Stimulated activated effector memory CD8-positive, alpha-beta T cell treated with anti-CD3 and anti-CD28 coated beads, Interleukin-12 subunit alpha, Interleukin-12 subunit beta, amount 100 ng/mL, for 72 hours (primary cell): ENCODE results near the gene FTSJ3.
"Not testable (repeated sequence)": the region's sequence is repeated elsewhere in the genome, so short reads cannot be mapped to it uniquely, and the experiment has no call there.

Experiments used
- ATAC-seq: fragments of 150-1000 bp; cut with Tn5 transposase; 2 replicates; pipeline ENCODE4 v1.10.0; 2021
- DNase-seq, 2 donors: peaks; one replicate each; pipeline ENCODE4 v3.0.0; 2021 to 2022; ENCODE audit warnings: low spot score in 2 of 2
- H3K27ac Mint-ChIP-seq: one replicate; pipeline ENCODE4 v1.8.0; 2022; ENCODE audit warnings: mild to moderate bottlenecking, mixed read lengths
- H3K36me3 Mint-ChIP-seq: one replicate; pipeline ENCODE4 v1.8.0; 2022; ENCODE audit warnings: mild to moderate bottlenecking, mixed read lengths
- H3K4me1 Mint-ChIP-seq: one replicate; pipeline ENCODE4 v1.8.0; 2022; ENCODE audit warnings: mixed read lengths
- H3K4me3 Mint-ChIP-seq: one replicate; pipeline ENCODE4 v1.8.0; 2022; ENCODE audit warnings: mild to moderate bottlenecking, mixed read lengths
- H3K9me3 Mint-ChIP-seq: one replicate; pipeline ENCODE4 v1.8.0; 2022; ENCODE audit warnings: mixed read lengths

FTSJ3 gene

DNA sequence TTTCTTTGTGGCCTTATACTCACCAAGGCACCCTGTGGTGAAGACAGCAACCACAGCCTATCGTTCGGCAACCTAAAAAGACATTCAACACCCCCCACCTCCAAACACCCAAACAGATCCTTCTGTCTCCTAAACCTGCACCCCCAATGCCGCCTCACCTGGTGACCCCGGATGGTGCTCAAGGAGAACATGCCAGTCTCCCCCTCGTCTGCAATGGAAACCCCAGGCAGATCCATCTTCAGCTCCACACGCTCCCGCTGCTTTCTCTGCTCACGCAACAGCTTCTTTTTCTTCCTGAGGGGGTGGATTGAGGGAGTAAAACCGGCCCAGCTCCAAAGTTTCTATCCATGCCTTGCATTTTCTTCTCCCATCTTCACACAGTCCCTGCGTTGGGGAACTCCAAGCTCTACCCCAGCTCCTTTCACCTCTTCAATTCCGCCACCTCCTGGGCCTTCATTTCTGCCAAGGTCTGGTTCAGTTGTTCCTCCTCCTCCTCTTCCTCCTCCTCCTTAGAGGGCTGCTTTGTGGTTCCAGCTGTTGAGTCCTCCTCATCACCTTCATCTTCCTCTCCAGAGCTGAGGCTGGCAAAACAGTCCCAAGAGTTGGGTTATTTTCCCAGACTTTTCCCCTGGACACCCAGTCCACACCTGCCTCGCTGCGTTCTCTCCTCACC, 3.7 kb downstream of the FTSJ3 start:
- Mint-ChIP-seq H3K9me3 (no peaks in the 10 kb centered on the region), H3K4me3 (no peak overlapping the region), H3K36me3 (peaks cover 99% of the 10 kb centered on the region), H3K4me1 (peaks cover 75% of the 10 kb centered on the region), H3K27ac (peak overlapping the region; percentile 81)
- DNase-seq (peak in 1 of 2 donors; percentile 50), ATAC-seq (no peak)

DNA sequence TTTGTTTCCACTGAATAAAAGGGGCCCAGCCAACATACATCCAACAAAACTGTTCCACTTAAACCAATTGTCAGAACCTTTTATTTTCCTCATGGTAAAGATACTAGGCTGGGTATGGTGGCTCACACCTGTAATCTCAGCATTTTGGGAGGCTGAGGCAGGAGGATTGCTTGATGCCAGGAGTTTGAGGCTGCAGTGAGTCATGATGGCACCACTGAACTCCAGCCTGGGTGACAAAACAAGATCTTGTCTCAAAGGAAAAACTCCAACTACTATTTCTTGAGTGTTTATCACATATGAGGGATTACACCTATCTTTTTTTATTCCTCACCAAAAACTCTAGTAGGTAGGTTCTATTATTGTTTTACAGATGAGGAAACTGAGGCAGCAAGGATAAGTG, 4.9 kb downstream of the FTSJ3 start:
- Mint-ChIP-seq H3K27ac (peak overlapping the region; percentile 77), H3K9me3 (no peaks in the 10 kb centered on the region), H3K36me3 (peaks cover 100% of the 10 kb centered on the region), H3K4me3 (no peak overlapping the region), H3K4me1 (peaks cover 66% of the 10 kb centered on the region)
- ATAC-seq (no peak), DNase-seq (no peak)

DNA sequence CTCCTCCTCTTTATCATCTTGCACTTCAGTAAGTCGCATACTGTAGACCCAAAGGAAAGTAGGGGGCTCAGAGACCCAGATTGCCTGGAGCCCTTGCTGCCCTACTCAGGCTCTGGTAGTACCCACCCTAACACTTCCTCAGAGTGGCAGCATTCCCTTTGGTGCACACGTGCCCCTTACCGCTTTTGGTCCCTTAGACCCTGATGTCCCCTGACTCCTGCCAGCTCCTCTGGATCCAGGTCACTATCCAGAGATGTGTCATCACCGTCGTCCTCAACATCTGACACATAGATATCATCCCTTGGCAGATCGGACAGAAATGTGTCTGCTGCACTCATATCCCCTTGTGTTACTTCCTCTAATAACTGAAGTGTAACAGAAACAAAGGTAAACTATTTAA, 5.7 kb downstream of the FTSJ3 start:
- H3K27ac Mint-ChIP-seq: peak overlapping the region; percentile 77
- DNase-seq (no peak), ATAC-seq (no peak)
- H3K4me3 Mint-ChIP-seq: no peak overlapping the region
- no peaks in the 10 kb centered on the region for H3K9me3 Mint-ChIP-seq
- peaks cover 59% of the 10 kb centered on the region for H3K4me1 Mint-ChIP-seq
- H3K36me3 Mint-ChIP-seq: peaks cover 100% of the 10 kb centered on the region

DNA sequence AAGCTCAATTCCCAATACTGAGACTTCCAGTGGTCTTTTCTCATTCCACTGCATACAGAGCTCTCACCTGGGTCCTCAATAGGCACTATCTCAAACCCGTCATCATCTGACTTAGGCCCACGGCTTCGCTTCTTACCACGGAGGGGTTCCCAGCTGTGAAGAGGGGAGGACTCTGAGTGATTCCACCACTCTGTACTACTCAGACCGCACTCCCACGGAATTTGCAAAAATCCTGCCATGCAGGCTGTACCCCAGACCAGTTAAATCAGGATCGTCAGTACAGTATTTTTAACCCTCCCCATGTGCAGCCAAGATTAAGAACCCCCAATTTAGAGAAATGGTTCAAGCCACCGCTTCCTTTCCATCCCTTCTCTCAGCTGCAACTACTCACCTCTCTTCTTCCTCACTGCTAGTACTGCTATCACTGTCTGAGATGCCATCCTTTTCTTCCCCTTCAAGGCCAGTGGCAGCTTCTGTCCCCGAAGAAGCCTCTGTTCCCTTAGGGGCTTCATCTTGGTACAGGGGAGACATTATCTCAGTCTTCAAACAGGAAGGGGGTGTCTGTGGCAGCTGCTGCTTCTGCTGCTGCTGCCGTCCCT, 6.4 kb downstream of the FTSJ3 start:
- DNase-seq (no peak), ATAC-seq (no peak)
- Mint-ChIP-seq H3K4me1 (peaks cover 51% of the 10 kb centered on the region), H3K4me3 (no peak overlapping the region), H3K27ac (peak overlapping the region; percentile 77), H3K9me3 (no peaks in the 10 kb centered on the region), H3K36me3 (peaks cover 100% of the 10 kb centered on the region)

- no peaks in the 10 kb centered on the region for H3K9me3 Mint-ChIP-seq
- peak overlapping the region; percentile 77 for H3K27ac Mint-ChIP-seq
- H3K36me3 Mint-ChIP-seq: peaks cover 100% of the 10 kb centered on the region
- H3K4me3 Mint-ChIP-seq: no peak overlapping the region
- H3K4me1 Mint-ChIP-seq: peaks cover 40% of the 10 kb centered on the region
- DNase-seq (no peak), ATAC-seq (no peak)
Observed at GRCh38 chr17:63819585-63820537, 7.6 kb downstream of the FTSJ3 start.

- Mint-ChIP-seq H3K27ac (peak overlapping the region; percentile 77), H3K4me3 (no peak overlapping the region), H3K36me3 (peaks cover 100% of the 10 kb centered on the region), H3K4me1 (peaks cover 33% of the 10 kb centered on the region), H3K9me3 (no peaks in the 10 kb centered on the region)
- ATAC-seq: no peak
- DNase-seq: no peak
Observed at GRCh38 chr17:63819131-63819530, 8.3 kb downstream of the FTSJ3 start.

DNA sequence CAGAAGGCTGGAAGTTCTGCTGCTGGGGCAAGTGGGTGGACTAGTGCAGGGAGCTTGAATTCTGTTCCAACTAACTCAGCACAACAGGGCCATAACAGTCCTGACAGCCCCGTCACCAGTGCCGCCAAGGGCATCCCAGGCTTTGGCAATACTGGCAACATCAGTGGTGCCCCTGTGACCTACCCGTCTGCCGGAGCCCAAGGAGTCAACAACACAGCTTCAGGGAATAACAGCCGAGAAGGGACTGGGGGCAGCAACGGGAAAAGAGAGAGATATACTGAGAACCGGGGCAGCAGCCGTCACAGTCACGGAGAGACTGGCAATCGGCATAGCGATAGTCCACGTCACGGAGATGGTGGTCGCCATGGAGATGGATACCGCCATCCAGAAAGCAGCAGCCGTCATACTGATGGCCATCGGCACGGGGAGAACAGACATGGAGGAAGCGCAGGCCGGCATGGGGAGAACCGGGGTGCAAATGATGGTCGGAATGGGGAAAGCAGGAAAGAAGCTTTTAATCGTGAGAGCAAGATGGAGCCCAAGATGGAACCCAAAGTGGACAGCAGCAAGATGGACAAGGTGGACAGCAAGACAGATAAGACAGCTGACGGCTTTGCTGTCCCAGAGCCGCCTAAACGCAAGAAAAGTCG, 9.6 kb downstream of the FTSJ3 start:
- H3K4me1 Mint-ChIP-seq: peaks cover 20% of the 10 kb centered on the region
- ATAC-seq (no peak), DNase-seq (no peak)
- no peak overlapping the region for H3K4me3 Mint-ChIP-seq
- H3K9me3 Mint-ChIP-seq: no peaks in the 10 kb centered on the region
- H3K27ac Mint-ChIP-seq: peak overlapping the region; percentile 77
- peaks cover 100% of the 10 kb centered on the region for H3K36me3 Mint-ChIP-seq

GRCh38 chr17:63816669-63817068, 10.8 kb downstream of the FTSJ3 start:
- no peak overlapping the region for H3K4me3 Mint-ChIP-seq
- DNase-seq (no peak), ATAC-seq (no peak)
- H3K9me3 Mint-ChIP-seq: no peaks in the 10 kb centered on the region
- peaks cover 12% of the 10 kb centered on the region for H3K4me1 Mint-ChIP-seq
- peaks cover 100% of the 10 kb centered on the region for H3K36me3 Mint-ChIP-seq
- H3K27ac Mint-ChIP-seq: no peak overlapping the region

DNA sequence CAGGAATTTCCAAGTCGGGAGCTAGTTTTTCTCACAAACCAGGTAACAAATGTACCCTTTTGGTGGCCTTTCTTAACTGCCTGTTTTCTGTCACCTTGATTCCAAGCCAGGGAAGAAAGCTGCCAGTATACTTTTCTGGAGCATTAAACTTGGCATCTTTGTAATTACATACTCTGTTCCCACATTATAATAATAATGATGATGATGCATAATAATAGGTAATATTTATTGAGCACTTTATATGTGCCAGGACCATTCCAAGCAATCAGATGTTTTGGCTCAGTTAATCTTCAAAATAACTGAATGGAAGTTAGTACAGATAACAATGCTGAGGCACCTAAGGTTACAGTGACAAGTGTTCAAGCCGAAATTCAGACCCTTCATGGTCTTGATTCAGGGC, 11.3 kb downstream of the FTSJ3 start:
- DNase-seq (no peak), ATAC-seq (no peak)
- peaks cover 7% of the 10 kb centered on the region for H3K4me1 Mint-ChIP-seq
- H3K4me3 Mint-ChIP-seq: no peak overlapping the region
- no peak overlapping the region for H3K27ac Mint-ChIP-seq
- H3K9me3 Mint-ChIP-seq: no peaks in the 10 kb centered on the region
- H3K36me3 Mint-ChIP-seq: peaks cover 100% of the 10 kb centered on the region

GRCh38 chr17:63809970-63810369, 17.5 kb downstream of the FTSJ3 start:
- H3K4me1 Mint-ChIP-seq: peaks cover 5% of the 10 kb centered on the region
- H3K9me3 Mint-ChIP-seq: no peaks in the 10 kb centered on the region
- H3K27ac Mint-ChIP-seq: no peak overlapping the region
- DNase-seq: no peak
- no peak overlapping the region for H3K4me3 Mint-ChIP-seq
- peaks cover 100% of the 10 kb centered on the region for H3K36me3 Mint-ChIP-seq
- no peak for ATAC-seq

GRCh38 chr17:63805591-63805990, 21.9 kb downstream of the FTSJ3 start:
- Mint-ChIP-seq H3K36me3 (peaks cover 100% of the 10 kb centered on the region), H3K4me3 (no peak overlapping the region), H3K4me1 (peaks cover 5% of the 10 kb centered on the region), H3K9me3 (no peaks in the 10 kb centered on the region), H3K27ac (peak overlapping the region; percentile 12)
- no peak for ATAC-seq
- DNase-seq: no peak

- Mint-ChIP-seq H3K36me3 (peaks cover 100% of the 10 kb centered on the region), H3K9me3 (no peaks in the 10 kb centered on the region), H3K4me1 (peaks cover 5% of the 10 kb centered on the region), H3K4me3 (no peak overlapping the region), H3K27ac (peak overlapping the region; percentile 30)
- DNase-seq: no peak
- ATAC-seq: no peak
Observed at GRCh38 chr17:63804328-63804727, 23.1 kb downstream of the FTSJ3 start.

DNA sequence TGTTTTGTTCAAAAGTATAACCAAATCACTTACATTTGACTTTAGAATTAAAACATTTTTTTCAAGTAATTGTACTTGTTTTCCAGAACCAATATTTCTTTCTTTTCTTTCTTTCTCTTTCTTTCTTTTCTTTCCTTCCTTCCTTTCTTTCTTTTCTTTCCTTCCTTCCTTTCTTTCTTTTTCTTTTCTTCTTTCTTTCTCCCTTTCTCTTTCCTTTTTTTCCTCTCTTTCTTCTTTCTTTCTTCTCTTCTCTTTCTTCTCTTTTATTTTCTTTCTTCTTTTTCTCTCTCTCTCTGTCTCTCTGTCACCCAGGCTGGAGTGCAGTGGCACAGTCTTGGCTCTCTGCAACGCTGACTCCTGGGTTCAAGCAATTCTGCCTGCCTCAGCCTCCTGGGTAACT, 26.7 kb downstream of the FTSJ3 start:
- H3K4me1 Mint-ChIP-seq: no peaks in the 10 kb centered on the region
- peaks cover 100% of the 10 kb centered on the region for H3K36me3 Mint-ChIP-seq
- no peak overlapping the region for H3K27ac Mint-ChIP-seq
- no peak for ATAC-seq
- no peaks in the 10 kb centered on the region for H3K9me3 Mint-ChIP-seq
- H3K4me3 Mint-ChIP-seq: no peak overlapping the region
- DNase-seq: no peak

DNA sequence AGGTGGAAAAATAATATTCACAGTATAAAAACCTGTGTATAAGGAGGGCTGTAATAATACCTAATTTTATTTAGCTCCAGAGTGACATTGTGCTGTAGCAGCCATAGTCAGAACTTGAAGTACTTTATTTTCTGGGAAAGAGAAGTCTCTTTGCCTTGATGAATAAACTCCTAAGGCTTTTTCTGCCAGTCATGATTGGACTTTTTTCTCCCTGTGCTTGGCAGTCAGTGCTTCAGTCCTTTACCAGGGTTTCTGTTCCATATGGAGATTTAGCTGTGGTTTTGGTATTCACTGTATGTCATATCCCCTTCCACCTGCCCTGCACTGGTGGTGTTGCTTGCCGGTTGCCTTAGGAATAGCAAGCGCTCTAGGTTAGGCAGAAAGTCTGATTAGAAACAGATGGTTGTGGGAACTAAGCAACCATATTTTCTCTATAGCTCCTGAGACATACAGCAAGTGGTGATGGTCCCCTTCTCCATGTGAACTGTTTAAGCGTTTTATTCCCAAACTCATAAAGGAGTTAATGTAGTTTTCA, 28.8 kb downstream of the FTSJ3 start:
- Mint-ChIP-seq H3K9me3 (no peaks in the 10 kb centered on the region), H3K36me3 (peaks cover 100% of the 10 kb centered on the region), H3K27ac (no peak overlapping the region), H3K4me1 (no peaks in the 10 kb centered on the region), H3K4me3 (no peak overlapping the region)
- DNase-seq (no peak), ATAC-seq (no peak)

DNA sequence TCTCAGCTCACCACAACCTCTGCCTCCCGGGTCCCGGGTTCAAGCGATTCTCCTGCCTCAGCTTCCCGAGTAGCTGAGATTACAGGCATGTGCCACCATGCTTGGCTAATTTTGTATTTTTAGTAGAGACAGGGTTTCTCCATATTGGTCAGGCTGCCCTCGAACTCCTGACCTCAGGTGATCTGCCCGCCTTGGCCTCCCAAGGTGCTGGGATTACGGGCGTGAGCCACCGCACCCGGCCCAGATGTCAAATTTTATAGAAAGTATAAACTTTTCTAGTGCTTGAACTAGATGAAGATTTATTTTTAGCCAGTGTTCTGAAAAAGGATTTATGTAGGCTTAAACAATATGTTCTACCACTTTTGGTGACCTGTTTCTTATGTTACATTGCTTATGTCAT, 31.1 kb downstream of the FTSJ3 start:
- not testable (repeated sequence) for H3K9me3 Mint-ChIP-seq, ATAC-seq, DNase-seq, H3K4me3 Mint-ChIP-seq, H3K4me1 Mint-ChIP-seq, H3K27ac Mint-ChIP-seq
- peaks cover 100% of the 10 kb centered on the region for H3K36me3 Mint-ChIP-seq
